Activated CD8-positive, alpha-beta memory T cell treated with anti-CD3 and anti-CD28 coated beads, Interleukin-2, amount 10 ng/mL, durations not matched to agents 7 days and 5 days (primary cell): ENCODE measurements around the gene THBS4. TPM values are rescaled to one million over a fixed set of nuclear protein-coding genes. Genes with fewer than 3 reads are reported as not detected.

Experiments
- ATAC-seq: fragments of 150-1000 bp; cut with Tn5 transposase; one replicate; pipeline ENCODE4 v1.10.0; 2021; ENCODE audit warnings: moderate library complexity
- CTCF ChIA-PET: fragments of 350-600 bp; sonication (Branson Sonifier 250); formaldehyde crosslinking; loops from one replicate; lab custom pipeline; 2021; ENCODE audit warnings: antibody characterized with exemption; lab: Charles Lee
- DNase-seq: peaks from one replicate; pipeline ENCODE4 v3.0.0-alpha.2; 2020
- H3K27ac Mint-ChIP-seq: one replicate; pipeline ENCODE4 v1.8.0; 2021; ENCODE audit warnings: mild to moderate bottlenecking, mixed read lengths
- H3K27me3 Mint-ChIP-seq: one replicate; pipeline ENCODE4 v1.8.0; 2021; ENCODE audit warnings: mixed read lengths
- H3K36me3 Mint-ChIP-seq: one replicate; pipeline ENCODE4 v1.8.0; 2021; ENCODE audit warnings: mild to moderate bottlenecking, mixed read lengths
- H3K4me1 Mint-ChIP-seq: one replicate; pipeline ENCODE4 v1.8.0; 2021; ENCODE audit warnings: mixed read lengths
- H3K4me3 Mint-ChIP-seq: one replicate; pipeline ENCODE4 v1.8.0; 2021; ENCODE audit warnings: mild to moderate bottlenecking, moderate library complexity, mixed read lengths
- H3K9me3 Mint-ChIP-seq: one replicate; pipeline ENCODE4 v1.8.0; 2022; ENCODE audit warnings: low read depth, mixed read lengths
- total RNA-seq, 2 experiments: library from RNA; stranded (reverse); gene quantifications; one replicate each; pipeline ENCODE4 v1.2.3, GENCODE V29; 2021

THBS4 gene
- total RNA-seq, 2 experiments from 2014 or later, result 3.4 to 3.6 TPM

DNA sequence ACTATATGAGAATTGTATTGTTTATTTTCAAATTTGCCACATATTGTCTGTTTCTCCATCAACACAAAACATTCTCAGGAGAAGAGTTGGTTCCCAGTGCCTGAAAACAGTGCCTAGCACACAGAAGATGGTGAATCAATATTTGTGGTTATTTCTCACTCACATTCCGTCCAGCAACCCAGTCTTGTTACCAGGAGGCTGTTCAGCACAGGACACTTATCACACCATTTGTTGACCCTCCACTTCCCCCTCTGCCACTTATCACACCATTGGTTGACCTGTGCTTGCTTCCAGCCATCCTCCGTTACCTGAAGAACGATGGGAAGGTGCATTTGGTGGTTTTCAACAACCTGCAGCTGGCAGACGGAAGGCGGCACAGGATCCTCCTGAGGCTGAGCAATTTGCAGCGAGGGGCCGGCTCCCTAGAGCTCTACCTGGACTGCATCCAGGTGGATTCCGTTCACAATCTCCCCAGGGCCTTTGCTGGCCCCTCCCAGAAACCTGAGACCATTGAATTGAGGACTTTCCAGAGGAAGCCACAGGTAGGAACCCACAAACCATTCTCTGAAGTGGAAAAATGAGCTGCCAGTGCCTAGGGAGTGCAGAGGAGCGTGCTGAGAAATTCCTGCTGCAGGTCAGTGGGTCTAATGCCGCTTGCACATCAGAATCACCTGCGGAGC, 20.5 kb downstream of the THBS4 start:
- CTCF ChIA-PET, result interaction anchor here (1.3 kb wide), 1 partner anchor 28 kb away, joined by 7 read pairs; no protein-coding TSS in a partner anchor
- H3K36me3 Mint-ChIP-seq, result no peaks in the 10 kb centered on the region
- no peak overlapping the region for H3K4me3 Mint-ChIP-seq
- no peaks in the 10 kb centered on the region for H3K9me3 Mint-ChIP-seq
- H3K4me1 Mint-ChIP-seq, result peaks cover 11% of the 10 kb centered on the region
- ATAC-seq, result no peak
- no peak overlapping the region for H3K27ac Mint-ChIP-seq
- DNase-seq, result no peak
- H3K27me3 Mint-ChIP-seq, result no peaks in the 10 kb centered on the region

DNA sequence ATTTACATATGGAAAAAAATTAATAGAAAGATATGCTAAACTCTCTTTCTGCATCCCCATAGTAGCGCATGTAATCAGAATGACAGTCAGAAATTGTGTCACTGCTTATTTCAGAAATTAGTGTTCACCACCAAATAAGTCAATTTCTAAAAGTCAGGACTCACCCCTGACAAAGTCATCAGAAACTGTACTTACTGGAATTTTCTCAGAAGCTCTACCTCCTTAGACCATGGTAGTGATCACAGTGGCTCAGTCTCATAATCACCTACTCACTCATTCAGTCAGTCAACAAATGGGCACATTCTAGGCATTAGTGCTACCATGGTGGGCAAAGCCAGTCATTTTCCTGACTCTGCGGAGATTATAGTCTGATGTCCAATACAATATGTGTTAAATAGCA, 22.0 kb downstream of the THBS4 start:
- Mint-ChIP-seq H3K27me3 (no peaks in the 10 kb centered on the region), H3K4me3 (no peak overlapping the region), H3K36me3 (no peaks in the 10 kb centered on the region), H3K27ac (no peak overlapping the region), H3K9me3 (no peaks in the 10 kb centered on the region), H3K4me1 (peaks cover 15% of the 10 kb centered on the region)
- ATAC-seq (peak; percentile 27), DNase-seq (no peak)
- CTCF ChIA-PET, result no interaction called here

DNA sequence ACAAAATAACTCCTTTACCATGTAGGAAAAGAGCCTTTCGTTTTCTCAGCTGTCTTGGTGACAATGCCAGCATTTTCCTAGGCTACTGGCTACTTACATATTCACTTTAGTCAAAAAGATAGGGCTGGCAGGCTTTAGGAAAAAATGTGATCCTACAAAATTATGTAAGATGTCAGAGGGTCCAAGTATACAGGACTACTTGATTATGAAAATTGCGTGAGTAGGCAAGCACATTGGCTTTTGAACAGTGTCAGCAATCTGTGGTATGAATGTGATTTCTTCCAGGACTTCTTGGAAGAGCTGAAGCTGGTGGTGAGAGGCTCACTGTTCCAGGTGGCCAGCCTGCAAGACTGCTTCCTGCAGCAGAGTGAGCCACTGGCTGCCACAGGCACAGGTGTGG, 22.8 kb downstream of the THBS4 start:
- Mint-ChIP-seq H3K36me3 (no peaks in the 10 kb centered on the region), H3K9me3 (no peaks in the 10 kb centered on the region), H3K27ac (no peak overlapping the region), H3K4me3 (no peak overlapping the region), H3K4me1 (peaks cover 15% of the 10 kb centered on the region), H3K27me3 (no peaks in the 10 kb centered on the region)
- no peak for DNase-seq
- CTCF ChIA-PET, result interaction anchor here (0.9 kb wide), 1 partner anchor 25 kb away, joined by 3 read pairs; no protein-coding TSS in a partner anchor
- no peak for ATAC-seq

DNA sequence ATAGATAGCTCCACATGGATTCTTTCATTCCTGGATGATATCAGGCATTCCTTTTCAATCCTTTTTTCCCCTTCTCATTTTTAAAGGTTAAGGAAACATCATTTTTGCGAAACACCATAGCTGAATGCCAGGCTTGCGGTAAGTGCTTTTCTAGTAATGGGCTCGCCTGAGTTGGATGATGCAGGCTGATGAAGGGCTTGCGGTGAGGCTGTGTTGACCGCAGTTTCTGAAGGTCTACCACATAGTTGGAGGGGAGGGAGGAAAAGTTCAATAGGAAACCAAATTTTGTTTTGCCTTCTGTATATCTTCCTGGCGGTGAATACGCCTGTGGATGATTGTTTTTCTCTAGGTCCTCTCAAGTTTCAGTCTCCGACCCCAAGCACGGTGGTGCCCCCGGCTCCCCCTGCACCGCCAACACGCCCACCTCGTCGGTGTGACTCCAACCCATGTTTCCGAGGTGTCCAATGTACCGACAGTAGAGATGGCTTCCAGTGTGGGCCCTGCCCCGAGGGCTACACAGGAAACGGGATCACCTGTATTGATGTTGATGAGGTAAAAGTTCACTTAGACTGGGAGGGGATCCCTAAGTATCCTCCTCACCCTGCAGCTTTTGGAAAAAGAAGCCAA, 24.3 kb downstream of the THBS4 start:
- DNase-seq (peak; percentile 52), ATAC-seq (peak; percentile 42)
- H3K4me1 Mint-ChIP-seq, result peaks cover 15% of the 10 kb centered on the region
- H3K27me3 Mint-ChIP-seq, result no peaks in the 10 kb centered on the region
- no peak overlapping the region for H3K27ac Mint-ChIP-seq
- no peaks in the 10 kb centered on the region for H3K36me3 Mint-ChIP-seq
- no peak overlapping the region for H3K4me3 Mint-ChIP-seq
- CTCF ChIA-PET, result interaction anchor here (0.7 kb wide), 1 partner anchor 10 kb away, joined by 3 read pairs; no protein-coding TSS in a partner anchor
- H3K9me3 Mint-ChIP-seq, result no peaks in the 10 kb centered on the region

DNA sequence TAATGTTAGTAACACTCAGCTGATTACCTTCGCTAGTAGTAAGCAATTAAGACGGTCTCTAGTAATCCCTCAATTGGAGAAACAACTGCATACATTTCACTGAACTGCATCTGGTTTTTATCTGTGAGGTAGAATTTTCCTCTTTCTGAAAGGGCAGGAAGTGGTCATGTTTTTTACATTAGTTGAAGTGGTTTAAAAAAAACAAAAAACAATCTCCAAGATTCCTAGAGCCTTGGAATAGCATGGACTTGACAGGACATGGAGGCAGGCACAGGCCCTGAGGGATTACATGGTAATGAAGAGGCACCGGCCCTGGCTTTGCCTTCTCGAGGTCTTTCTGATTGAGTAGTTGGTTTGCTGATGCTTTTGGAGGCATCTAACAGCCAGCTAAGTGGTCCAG, 25.8 kb downstream of the THBS4 start:
- no peak for DNase-seq
- Mint-ChIP-seq H3K27ac (peak overlapping the region; percentile 17), H3K9me3 (no peaks in the 10 kb centered on the region), H3K36me3 (no peaks in the 10 kb centered on the region), H3K4me1 (peaks cover 15% of the 10 kb centered on the region), H3K27me3 (no peaks in the 10 kb centered on the region), H3K4me3 (no peak overlapping the region)
- ATAC-seq, result no peak
- CTCF ChIA-PET, result no interaction called here

DNA sequence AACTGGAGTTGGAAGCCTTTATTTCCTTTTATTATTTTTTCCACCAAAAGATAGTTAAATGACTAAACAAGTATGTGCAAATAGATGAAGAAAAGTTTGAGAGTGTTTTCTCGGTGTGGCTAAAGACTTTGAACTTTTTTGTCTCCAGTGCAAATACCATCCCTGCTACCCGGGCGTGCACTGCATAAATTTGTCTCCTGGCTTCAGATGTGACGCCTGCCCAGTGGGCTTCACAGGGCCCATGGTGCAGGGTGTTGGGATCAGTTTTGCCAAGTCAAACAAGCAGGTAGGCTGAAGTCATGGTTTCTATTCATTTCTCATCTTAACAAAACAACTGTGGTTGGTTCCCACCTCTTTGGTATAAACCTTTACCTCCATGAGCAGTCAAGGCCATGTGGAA, 26.4 kb downstream of the THBS4 start:
- Mint-ChIP-seq H3K4me3 (no peak overlapping the region), H3K4me1 (peaks cover 15% of the 10 kb centered on the region), H3K27me3 (no peaks in the 10 kb centered on the region), H3K9me3 (no peaks in the 10 kb centered on the region), H3K36me3 (no peaks in the 10 kb centered on the region), H3K27ac (no peak overlapping the region)
- CTCF ChIA-PET, result interaction anchor here (1.4 to 1.7 kb wide), 2 partner anchors 23 to 25 kb away, joined by 3 to 4 read pairs; no protein-coding TSS in a partner anchor
- ATAC-seq (no peak), DNase-seq (no peak)

DNA sequence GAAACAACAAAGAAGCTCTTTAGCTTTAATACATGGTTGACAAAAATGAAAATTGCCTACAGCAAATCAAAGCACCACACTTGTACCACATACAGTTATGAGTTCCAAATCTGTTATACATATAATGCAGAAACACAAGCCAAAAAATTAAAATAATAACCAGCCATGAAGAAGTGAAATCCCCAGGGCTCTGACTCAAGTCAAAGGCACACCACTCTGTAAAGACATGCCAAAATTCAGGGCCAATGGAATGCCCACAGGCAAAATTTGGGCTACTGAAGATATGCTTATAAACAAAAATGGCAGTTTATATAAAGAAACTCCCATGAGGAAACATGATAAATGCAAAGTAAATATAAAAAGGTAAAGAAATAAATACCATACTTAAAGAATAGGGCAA, 29.0 kb downstream of the THBS4 start:
- CTCF ChIA-PET, result no interaction called here
- no peaks in the 10 kb centered on the region for H3K36me3 Mint-ChIP-seq
- H3K9me3 Mint-ChIP-seq, result no peaks in the 10 kb centered on the region
- DNase-seq, result no peak
- H3K4me1 Mint-ChIP-seq, result peaks cover 7% of the 10 kb centered on the region
- H3K4me3 Mint-ChIP-seq, result no peak overlapping the region
- no peak overlapping the region for H3K27ac Mint-ChIP-seq
- no peaks in the 10 kb centered on the region for H3K27me3 Mint-ChIP-seq
- no peak for ATAC-seq

DNA sequence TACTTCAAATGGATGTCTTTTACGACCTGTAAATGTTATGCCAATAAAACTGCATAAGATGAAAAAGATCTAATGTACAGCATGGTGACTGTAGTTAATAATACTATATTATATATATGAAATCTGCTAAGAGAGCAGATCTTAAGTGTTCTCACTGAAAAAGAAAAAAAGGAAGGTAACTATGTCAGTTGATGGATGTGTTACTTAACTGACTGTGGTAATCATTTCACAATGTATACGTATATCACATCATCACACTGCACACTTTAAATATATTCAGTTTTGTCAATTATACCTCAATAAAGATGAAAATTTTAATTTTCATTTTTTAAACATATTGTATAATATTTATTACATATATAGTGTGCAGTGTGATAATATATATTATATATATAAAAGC, 31.9 kb downstream of the THBS4 start:
- DNase-seq (no peak), ATAC-seq (no peak)
- CTCF ChIA-PET, result interaction anchor here (2.3 kb wide), 1 partner anchor 16 kb away, joined by 6 read pairs; no protein-coding TSS in a partner anchor
- Mint-ChIP-seq H3K36me3 (no peaks in the 10 kb centered on the region), H3K9me3 (no peaks in the 10 kb centered on the region), H3K4me1 (peaks cover 20% of the 10 kb centered on the region), H3K27me3 (no peaks in the 10 kb centered on the region), H3K4me3 (no peak overlapping the region), H3K27ac (no peak overlapping the region)

DNA sequence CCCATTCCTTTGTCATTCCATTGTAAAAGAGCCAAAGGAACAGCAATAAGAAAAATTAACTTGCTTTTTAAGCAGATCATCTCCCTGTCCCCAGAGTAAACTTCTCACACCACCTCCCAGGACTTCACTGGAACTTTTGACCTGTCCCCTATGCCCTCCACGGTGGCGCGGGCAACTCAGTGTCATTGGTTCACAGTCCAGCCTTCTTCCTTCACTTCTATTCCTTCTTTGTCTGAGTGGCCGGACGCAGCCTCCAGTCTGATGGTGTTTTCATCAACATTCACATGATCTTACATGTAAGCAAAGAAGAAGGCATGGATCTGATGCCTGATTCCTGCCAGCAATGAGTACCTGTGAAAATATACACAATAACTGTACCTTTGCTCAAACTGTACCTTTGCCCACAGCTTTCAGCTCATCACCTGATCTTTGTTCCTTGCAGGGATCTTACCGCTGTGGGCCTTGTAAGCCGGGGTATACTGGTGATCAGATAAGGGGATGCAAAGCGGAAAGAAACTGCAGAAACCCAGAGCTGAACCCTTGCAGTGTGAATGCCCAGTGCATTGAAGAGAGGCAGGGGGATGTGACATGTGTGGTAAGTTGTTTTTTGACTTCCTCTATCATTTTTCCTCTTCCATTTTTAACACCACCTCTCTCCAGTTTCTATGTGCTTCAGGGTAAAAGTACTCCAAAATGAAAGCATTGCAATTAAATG, 32.5 kb downstream of the THBS4 start:
- Mint-ChIP-seq H3K4me1 (peaks cover 20% of the 10 kb centered on the region), H3K27me3 (no peaks in the 10 kb centered on the region), H3K4me3 (no peak overlapping the region), H3K27ac (no peak overlapping the region), H3K36me3 (no peaks in the 10 kb centered on the region), H3K9me3 (no peaks in the 10 kb centered on the region)
- DNase-seq, result no peak
- ATAC-seq, result no peak
- CTCF ChIA-PET, result no interaction called here

DNA sequence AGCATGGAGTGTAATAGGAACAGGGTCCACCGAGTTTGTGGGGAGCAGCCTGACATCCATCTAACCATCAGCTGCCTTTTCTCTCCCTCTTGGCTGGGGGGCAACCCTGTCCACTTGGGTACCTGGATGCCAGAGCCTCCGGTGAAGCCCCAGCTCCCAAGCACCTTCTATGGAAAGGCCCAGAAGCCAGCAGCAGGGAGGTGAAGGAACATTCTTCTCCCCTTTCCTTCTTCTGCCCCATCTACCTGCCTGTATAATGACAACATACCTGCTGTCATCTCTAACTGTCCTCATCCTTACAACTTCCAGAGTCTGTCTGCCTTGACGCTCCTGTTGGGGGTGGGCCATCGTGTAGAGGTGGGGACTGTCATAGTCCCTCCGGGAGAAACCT, 33.1 kb downstream of the THBS4 start:
- CTCF ChIA-PET, result no interaction called here
- Mint-ChIP-seq H3K36me3 (no peaks in the 10 kb centered on the region), H3K4me1 (peaks cover 20% of the 10 kb centered on the region), H3K9me3 (no peaks in the 10 kb centered on the region), H3K27ac (no peak overlapping the region), H3K4me3 (no peak overlapping the region), H3K27me3 (no peaks in the 10 kb centered on the region)
- ATAC-seq (no peak), DNase-seq (no peak)

DNA sequence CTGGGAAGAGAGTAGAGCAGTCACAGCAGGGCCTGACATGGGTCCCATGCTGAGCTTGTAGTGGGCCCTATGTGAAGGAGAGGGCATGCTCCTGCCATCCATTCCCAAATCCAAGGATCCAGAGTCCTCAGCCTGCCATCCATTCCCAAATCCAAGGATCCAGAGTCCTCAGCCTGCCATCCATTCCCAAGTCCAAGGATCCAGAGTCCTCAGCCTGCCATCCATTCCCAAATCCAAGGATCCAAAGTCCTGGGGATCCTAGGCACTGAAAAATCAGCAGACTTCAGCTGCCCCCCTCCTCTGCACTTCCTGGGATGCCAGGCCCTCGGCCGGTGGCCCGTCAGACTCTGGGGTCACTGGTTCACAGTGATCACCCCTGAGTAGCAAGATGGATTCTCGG, 33.6 kb downstream of the THBS4 start:
- no peak overlapping the region for H3K27ac Mint-ChIP-seq
- peaks cover 20% of the 10 kb centered on the region for H3K4me1 Mint-ChIP-seq
- H3K9me3 Mint-ChIP-seq, result no peaks in the 10 kb centered on the region
- ATAC-seq, result no peak
- H3K36me3 Mint-ChIP-seq, result no peaks in the 10 kb centered on the region
- no peak for DNase-seq
- H3K27me3 Mint-ChIP-seq, result no peaks in the 10 kb centered on the region
- CTCF ChIA-PET, result no interaction called here
- no peak overlapping the region for H3K4me3 Mint-ChIP-seq

DNA sequence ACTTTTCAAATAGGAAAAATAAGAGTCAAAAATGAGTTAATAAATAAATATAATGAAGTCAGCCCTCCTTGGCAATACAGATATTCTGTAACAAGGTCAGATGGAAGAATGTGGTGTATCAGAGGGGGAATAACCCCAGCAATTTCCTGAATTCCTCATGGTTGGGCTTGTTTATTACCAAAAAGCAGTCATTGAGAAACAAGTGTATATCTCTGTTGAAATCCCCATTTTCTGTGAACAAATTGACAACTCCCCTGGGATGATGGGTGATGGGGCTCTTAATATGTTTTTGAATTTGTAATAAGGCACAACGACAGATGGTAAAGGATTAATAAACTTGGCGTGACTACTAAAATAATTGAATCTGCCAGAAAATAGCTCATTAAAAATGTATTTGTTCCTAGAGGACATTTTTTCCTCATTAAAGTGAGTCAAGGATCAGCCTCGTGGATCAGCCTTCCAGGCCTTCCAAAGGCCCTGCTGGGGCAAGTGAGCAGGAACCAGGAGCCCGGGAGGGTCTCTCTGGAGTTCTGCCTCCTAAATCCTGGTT, 34.2 kb downstream of the THBS4 start:
- Mint-ChIP-seq H3K4me1 (peaks cover 20% of the 10 kb centered on the region), H3K4me3 (no peak overlapping the region), H3K27ac (peak overlapping the region; percentile 17), H3K9me3 (no peaks in the 10 kb centered on the region), H3K27me3 (no peaks in the 10 kb centered on the region), H3K36me3 (no peaks in the 10 kb centered on the region)
- ATAC-seq, result no peak
- no peak for DNase-seq
- CTCF ChIA-PET, result no interaction called here

DNA sequence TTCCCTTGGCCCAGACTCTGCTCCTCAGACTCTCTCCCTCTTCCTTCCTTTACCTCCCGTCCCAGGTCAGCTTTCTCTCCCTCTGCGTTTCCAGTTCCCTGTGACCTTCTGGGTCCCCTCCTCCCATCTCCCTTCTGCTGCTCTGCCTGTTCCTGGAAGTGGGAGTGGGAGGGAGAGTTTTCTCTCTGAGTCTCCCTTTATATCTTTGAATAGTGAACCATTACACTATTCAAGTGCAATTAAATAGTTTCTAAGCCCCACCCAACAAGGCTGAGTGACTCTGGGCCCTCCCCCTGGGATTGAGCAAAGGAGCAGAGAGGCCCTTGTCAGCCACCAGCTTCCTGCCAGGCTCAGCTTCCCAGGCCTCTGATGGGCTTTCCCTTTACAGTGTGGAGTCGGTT, 34.8 kb downstream of the THBS4 start:
- Mint-ChIP-seq H3K9me3 (no peaks in the 10 kb centered on the region), H3K36me3 (no peaks in the 10 kb centered on the region), H3K4me3 (no peak overlapping the region), H3K4me1 (peaks cover 20% of the 10 kb centered on the region), H3K27me3 (no peaks in the 10 kb centered on the region), H3K27ac (peak overlapping the region; percentile 25)
- DNase-seq (no peak), ATAC-seq (peak; percentile 45)
- CTCF ChIA-PET, result interaction anchor here (1.0 kb wide), 1 partner anchor 14 kb away, joined by 4 read pairs; no protein-coding TSS in a partner anchor
